CD14-positive monocyte (primary cell): ENCODE data around the gene ZFP64. TPM values are rescaled to one million over a fixed set of nuclear protein-coding genes. Genes with fewer than 3 reads are reported as not detected.

Experiments
- DNase-seq, 3 donors: peaks; one replicate each; pipeline ENCODE4 v3.0.0-alpha.2; 2011 to 2022
- H2AFZ ChIP-seq: 2 replicates; pipeline ENCODE4 v1.6.0; 2012; ENCODE audit warnings: mild to moderate bottlenecking, low read depth, low read length, inconsistent platforms; ENCODE audit not compliant: insufficient read depth, poor library complexity, severe bottlenecking
- H3K27ac ChIP-seq, 2 donors: 1 replicate in 1 of 2; 2 replicates in 1 of 2; pipeline ENCODE4 v1.5.1; 2012 to 2013; ENCODE audit warnings: low read length in 2 of 2, control low read depth in 1 of 2, inconsistent platforms in 1 of 2, low read depth in 1 of 2, mild to moderate bottlenecking in 1 of 2
- H3K27me3 ChIP-seq, 2 donors: one replicate each; pipeline versions ENCODE4 v1.6.0 to v1.6.1; 2011 to 2013; ENCODE audit warnings: low read length in 2 of 2; ENCODE audit not compliant: control insufficient read depth in 2 of 2, insufficient read depth in 2 of 2
- H3K36me3 ChIP-seq, 2 donors: replicated peaks in 1 of 2; 1 replicate in 1 of 2; 2 replicates in 1 of 2; pipeline versions ENCODE4 v1.5.1 to v1.6.1; 2012 to 2013; ENCODE audit warnings: low read length in 2 of 2, control low read depth in 1 of 2, inconsistent platforms in 1 of 2, mild to moderate bottlenecking in 1 of 2; ENCODE audit not compliant: insufficient read depth in 2 of 2, control insufficient read depth in 1 of 2
- H3K4me1 ChIP-seq, 2 donors: 1 replicate in 1 of 2; 2 replicates in 1 of 2; pipeline versions ENCODE4 v1.5.1 to v1.6.1; 2012 to 2013; ENCODE audit warnings: low read length in 2 of 2, control low read depth in 1 of 2, inconsistent platforms in 1 of 2, mild to moderate bottlenecking in 1 of 2, moderate library complexity in 1 of 2; ENCODE audit not compliant: insufficient read depth in 2 of 2, control insufficient read depth in 1 of 2
- H3K4me2 ChIP-seq: replicated peaks from 2 replicates; pipeline ENCODE3; 2012; ENCODE audit warnings: low read length, moderate library complexity, mild to moderate bottlenecking; ENCODE audit not compliant: poor library complexity, severe bottlenecking; ENCODE audit errors: extremely low read depth
- H3K4me3 ChIP-seq, 3 experiments: fragments of 200-600 bp in 1 of 3; sonication (generic) in 1 of 3; replicated peaks in 1 of 3; 1 replicate in 2 of 3; 2 replicates in 1 of 3; pipeline ENCODE4 v1.5.1; 2011 to 2013; ENCODE audit warnings: low read length in 3 of 3, mild to moderate bottlenecking in 3 of 3, control low read depth in 2 of 3, low read depth in 2 of 3, inconsistent platforms in 1 of 3, moderate library complexity in 1 of 3
- H3K79me2 ChIP-seq: 2 replicates; pipeline ENCODE4 v1.6.0; 2012; ENCODE audit warnings: mild to moderate bottlenecking, control low read depth, inconsistent platforms, low read length, moderate library complexity; ENCODE audit not compliant: insufficient read depth
- H3K9ac ChIP-seq: 2 replicates; pipeline ENCODE4 v1.6.0; 2017; ENCODE audit warnings: low read length, mild to moderate bottlenecking; ENCODE audit not compliant: insufficient read depth, poor library complexity, severe bottlenecking
- H3K9me3 ChIP-seq, 2 donors: replicated peaks in 1 of 2; 1 replicate in 1 of 2; 2 replicates in 1 of 2; pipeline versions ENCODE4 v1.5.1 to v1.6.1; 2012 to 2013; ENCODE audit warnings: low read length in 2 of 2, control low read depth in 1 of 2; ENCODE audit not compliant: control insufficient read depth in 1 of 2, insufficient read depth in 1 of 2
- H4K20me1 ChIP-seq: 2 replicates; pipeline ENCODE4 v1.6.0; 2012; ENCODE audit warnings: mild to moderate bottlenecking, low read length, control low read depth, moderate library complexity; ENCODE audit not compliant: insufficient read depth
- H3K27ac Mint-ChIP-seq, 7 donors: one replicate each; pipeline ENCODE4 v1.8.0; 2020; ENCODE audit warnings: mild to moderate bottlenecking in 7 of 7, mixed read lengths in 7 of 7, moderate library complexity in 6 of 7, inconsistent platforms in 2 of 7
- H3K27me3 Mint-ChIP-seq, 3 donors: one replicate each; pipeline ENCODE4 v1.8.0; 2021 to 2022; ENCODE audit warnings: low read depth in 3 of 3, mild to moderate bottlenecking in 3 of 3, mixed read lengths in 3 of 3, moderate library complexity in 3 of 3, inconsistent platforms in 1 of 3
- H3K36me3 Mint-ChIP-seq, 2 donors: one replicate each; pipeline ENCODE4 v1.8.0; 2020; ENCODE audit warnings: mixed read lengths in 2 of 2, inconsistent platforms in 1 of 2, mild to moderate bottlenecking in 1 of 2
- H3K4me1 Mint-ChIP-seq: one replicate; pipeline ENCODE4 v1.8.0; 2020; ENCODE audit warnings: mild to moderate bottlenecking, mixed read lengths
- H3K4me3 Mint-ChIP-seq, 2 donors: one replicate each; pipeline ENCODE4 v1.8.0; 2020; ENCODE audit warnings: mild to moderate bottlenecking in 2 of 2, mixed read lengths in 2 of 2, moderate library complexity in 1 of 2
- H3K9me3 Mint-ChIP-seq, 7 donors: one replicate each; pipeline ENCODE4 v1.8.0; 2020 to 2022; ENCODE audit warnings: mixed read lengths in 7 of 7, mild to moderate bottlenecking in 6 of 7, moderate library complexity in 6 of 7, inconsistent platforms in 2 of 7
- WGBS: methylation state at CpG from one replicate; pipeline ENCODE4 v1.1.5; 2013; ENCODE audit warnings: missing lambda C conversion rate; ENCODE audit not compliant: insufficient coverage; 5-methylcytosine and 5-hydroxymethylcytosine counted together
- intact Hi-C, 2 donors: fragments of 100-400 bp; cut with micrococcal nuclease; formaldehyde crosslinking; loops; one replicate each; pipeline versions ENCODE4 v1.15.0 to v1.15.1; 2023
- polyA plus RNA-seq, 3 donors: library from polyadenylated mRNA; depleted of rRNA in 1 of 3; unstranded in 2 of 3; stranded (reverse) in 1 of 3; fragments of 300-500 nt in 2 of 3; fragments of >200 nt in 1 of 3; fragmentation: Illumina TruSeq in 2 of 3; gene quantifications; 1 replicate in 2 of 3; 2 replicates in 1 of 3; pipeline ENCODE4 v1.2.3, GENCODE V29; 2012 to 2021
- TF ChIP-seq, protein P1 (sequence below): fragments of 200-600 bp; IDR thresholded peaks from one replicate; pipeline ENCODE4 v1.8.0; 2022; ENCODE audit warnings: antibody characterized with exemption, mild to moderate bottlenecking

Gene ZFP64
- polyA plus RNA-seq, 3 donors = 2.9 to 7.3 (median 4.9) TPM

DNA sequence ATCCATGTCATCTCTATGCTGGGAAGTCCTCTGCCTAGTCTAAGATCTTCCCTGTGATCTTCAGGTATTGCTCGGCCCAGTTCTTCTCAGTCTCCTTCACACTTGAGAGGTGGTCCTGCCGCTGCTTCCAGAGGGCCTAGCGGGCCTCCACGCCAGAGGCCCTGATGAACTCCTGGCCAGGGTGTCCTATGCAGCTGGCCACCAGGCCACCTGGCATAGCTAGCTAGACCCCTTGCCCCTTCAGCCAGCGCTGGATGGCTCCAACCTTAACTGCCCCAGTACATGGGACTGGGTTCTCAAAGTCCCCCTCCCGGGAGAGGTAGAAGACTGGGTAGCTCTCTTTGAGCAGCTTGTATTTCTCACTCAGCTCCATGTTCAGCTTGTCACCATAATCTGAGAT lies 81.1 kb downstream of the ZFP64 start:
- peaks cover 7 to 8% of the 10 kb centered on the region in 2 donors for H3K4me1 ChIP-seq
- intact Hi-C loops = no loop called here
- H3K27ac ChIP-seq = no peak overlapping the region
- H3K79me2 ChIP-seq = no peaks in the 10 kb centered on the region
- H3K36me3 Mint-ChIP-seq = peaks cover 0 to 4% of the 10 kb centered on the region in 2 donors
- H3K4me1 Mint-ChIP-seq = peaks cover 5% of the 10 kb centered on the region
- WGBS = 95% methylated on average over 6 of the region's 6 CpGs
- peak overlapping the region in 1 of 7 donors; percentile 4 for H3K27ac Mint-ChIP-seq
- peaks cover 0 to 25% (median 5%) of the 10 kb centered on the region in 7 donors for H3K9me3 Mint-ChIP-seq
- no peaks in the 10 kb centered on the region for H4K20me1 ChIP-seq
- H3K9me3 ChIP-seq = peaks cover 3 to 10% of the 10 kb centered on the region in 2 donors
- TF ChIP-seq, protein P1, sequence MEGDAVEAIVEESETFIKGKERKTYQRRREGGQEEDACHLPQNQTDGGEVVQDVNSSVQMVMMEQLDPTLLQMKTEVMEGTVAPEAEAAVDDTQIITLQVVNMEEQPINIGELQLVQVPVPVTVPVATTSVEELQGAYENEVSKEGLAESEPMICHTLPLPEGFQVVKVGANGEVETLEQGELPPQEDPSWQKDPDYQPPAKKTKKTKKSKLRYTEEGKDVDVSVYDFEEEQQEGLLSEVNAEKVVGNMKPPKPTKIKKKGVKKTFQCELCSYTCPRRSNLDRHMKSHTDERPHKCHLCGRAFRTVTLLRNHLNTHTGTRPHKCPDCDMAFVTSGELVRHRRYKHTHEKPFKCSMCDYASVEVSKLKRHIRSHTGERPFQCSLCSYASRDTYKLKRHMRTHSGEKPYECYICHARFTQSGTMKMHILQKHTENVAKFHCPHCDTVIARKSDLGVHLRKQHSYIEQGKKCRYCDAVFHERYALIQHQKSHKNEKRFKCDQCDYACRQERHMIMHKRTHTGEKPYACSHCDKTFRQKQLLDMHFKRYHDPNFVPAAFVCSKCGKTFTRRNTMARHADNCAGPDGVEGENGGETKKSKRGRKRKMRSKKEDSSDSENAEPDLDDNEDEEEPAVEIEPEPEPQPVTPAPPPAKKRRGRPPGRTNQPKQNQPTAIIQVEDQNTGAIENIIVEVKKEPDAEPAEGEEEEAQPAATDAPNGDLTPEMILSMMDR = no peak
- H3K9ac ChIP-seq = no peak overlapping the region
- no peak overlapping the region for H2AFZ ChIP-seq
- H3K4me2 ChIP-seq = no peak overlapping the region
- peaks cover 8 to 16% of the 10 kb centered on the region in 2 donors for H3K27me3 ChIP-seq
- no peak overlapping the region for H3K4me3 ChIP-seq
- H3K27me3 Mint-ChIP-seq = peaks cover 14 to 24% (median 21%) of the 10 kb centered on the region in 3 donors
- no peak overlapping the region for H3K4me3 Mint-ChIP-seq
- H3K36me3 ChIP-seq = no peaks in the 10 kb centered on the region
- no peak for DNase-seq

DNA sequence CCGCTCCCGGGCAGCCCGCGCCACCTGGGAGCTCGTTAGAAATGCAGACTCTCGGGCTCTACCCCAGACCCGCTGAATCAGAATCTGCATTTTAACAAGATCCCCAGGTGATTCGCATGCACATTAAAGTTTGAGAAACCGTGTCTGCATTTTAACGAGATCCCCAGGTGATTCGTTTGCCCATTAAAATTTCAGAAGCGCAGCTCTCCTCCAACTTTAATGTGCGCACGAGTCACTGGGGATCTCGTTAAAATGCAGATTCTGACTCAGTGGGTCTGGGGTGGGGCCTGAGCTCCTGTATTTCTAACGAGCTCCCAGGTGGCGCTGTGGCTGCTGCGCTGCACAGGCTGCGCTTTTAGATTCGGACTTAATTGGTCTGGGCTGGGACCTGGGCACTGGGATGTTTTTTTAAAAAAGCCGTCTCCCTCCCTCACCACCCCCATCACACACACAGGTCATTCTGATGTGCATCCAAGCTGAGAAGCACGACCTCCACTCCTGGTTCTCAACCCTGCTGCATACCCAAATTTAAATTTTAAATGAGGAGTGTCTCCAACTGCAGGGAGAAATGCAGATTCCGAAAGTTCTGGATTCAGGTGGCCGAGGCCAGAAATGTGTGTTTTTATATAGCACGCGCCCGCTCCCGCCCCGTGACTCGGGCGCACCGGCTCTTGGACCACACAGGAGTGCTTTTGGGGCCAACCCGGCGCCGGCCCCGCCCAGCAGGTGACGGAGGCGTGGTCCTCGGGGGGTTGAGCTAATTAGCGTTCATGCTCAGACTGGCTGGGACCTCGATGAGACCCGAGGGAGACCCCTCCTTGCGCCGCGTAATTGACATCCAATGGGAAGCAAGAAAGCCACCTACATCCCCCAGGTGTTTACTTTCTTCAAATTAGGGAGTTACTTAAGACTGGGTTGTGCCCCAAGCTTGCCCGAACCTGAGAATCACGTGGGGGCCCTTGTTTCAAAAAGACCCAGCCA lies 85.8 kb downstream of the ZFP64 start:
- Histone ChIP-seq H4K20me1 (no peaks in the 10 kb centered on the region), H3K4me1 (peaks cover 31 to 34% of the 10 kb centered on the region in 2 donors), H3K27me3 (peaks cover 12 to 40% of the 10 kb centered on the region in 2 donors), H3K4me2 (peak overlapping the region; percentile 77), H3K36me3 (no peaks in the 10 kb centered on the region), H3K9ac (no peak overlapping the region), H3K4me3 (peak overlapping the region in 1 of 3 experiments; percentile 68), H3K9me3 (peaks cover 3 to 12% of the 10 kb centered on the region in 2 donors), H3K79me2 (no peaks in the 10 kb centered on the region), H3K27ac (no peak overlapping the region), H2AFZ (peak overlapping the region; percentile 51)
- H3K9me3 Mint-ChIP-seq = peaks cover 0 to 19% (median 5%) of the 10 kb centered on the region in 7 donors
- intact Hi-C loops = no loop called here
- H3K36me3 Mint-ChIP-seq = peaks cover 0 to 4% of the 10 kb centered on the region in 2 donors
- H3K4me1 Mint-ChIP-seq = peaks cover 29% of the 10 kb centered on the region
- H3K4me3 Mint-ChIP-seq = peak overlapping the region; percentile 61 to 84
- 10% methylated on average over 35 of the region's 47 CpGs for WGBS
- TF ChIP-seq, protein P1 = no peak
- H3K27me3 Mint-ChIP-seq = peaks cover 36 to 53% (median 52%) of the 10 kb centered on the region in 3 donors
- no peak overlapping the region for H3K27ac Mint-ChIP-seq
- no peak for DNase-seq
